Esophagus muscularis mucosa (tissue), 4 donors: ENCODE results near the gene LY9. TPM values are rescaled to one million over a fixed set of nuclear protein-coding genes. Genes with fewer than 3 reads are reported as not detected.
A peak's percentile ranks its signal among the peaks of the same experiment; 100 is the strongest.

Experiments
- DNase-seq: peaks from one replicate; pipeline ENCODE4 v3.0.0-alpha.2; 2017; ENCODE audit errors: extremely low spot score
- H3K27ac ChIP-seq, 4 donors: fragments of 200-600 bp; sonication (generic); replicated peaks in 1 of 4; 1 replicate in 3 of 4; 2 replicates in 1 of 4; pipeline ENCODE4 v1.5.1; 2016 to 2019; ENCODE audit warnings: mild to moderate bottlenecking in 1 of 4
- H3K27me3 ChIP-seq, 4 donors: fragments of 200-600 bp; sonication (generic); one replicate each; pipeline versions ENCODE4 v1.5.1 to v1.6.0; 2016 to 2019
- H3K36me3 ChIP-seq, 4 donors: fragments of 200-600 bp; sonication (generic); one replicate each; pipeline ENCODE4 v1.5.1; 2016 to 2019
- H3K4me1 ChIP-seq, 4 donors: fragments of 200-600 bp; sonication (generic); one replicate each; pipeline ENCODE4 v1.5.1; 2016 to 2019
- H3K4me3 ChIP-seq, 4 donors: fragments of 200-600 bp; sonication (generic); 1 replicate in 2 of 4; 2 replicates in 2 of 4; pipeline ENCODE4 v1.5.1; 2016 to 2019; ENCODE audit warnings: mild to moderate bottlenecking in 4 of 4, moderate library complexity in 1 of 4
- H3K9me3 ChIP-seq, 4 donors: fragments of 200-600 bp; sonication (generic); 1 replicate in 3 of 4; 2 replicates in 1 of 4; pipeline ENCODE4 v1.5.1; 2016 to 2019
- EP300 ChIP-seq: sonication (generic); formaldehyde crosslinking; IDR thresholded peaks from one replicate; pipeline ENCODE4 v1.6.1; 2017; ENCODE audit warnings: antibody characterized with exemption
- POLR2A ChIP-seq: fragments of 450-650 bp; IDR thresholded peaks from one replicate; pipeline ENCODE4 v1.6.1; 2017; ENCODE audit warnings: antibody characterized with exemption, moderate library complexity, mild to moderate bottlenecking, low read depth
- POLR2AphosphoS5 ChIP-seq, 2 donors: sonication (generic); formaldehyde crosslinking; IDR thresholded peaks; one replicate each; pipeline ENCODE4 v1.6.1; 2017; ENCODE audit warnings: antibody characterized with exemption in 2 of 2
- WGBS: methylation state at CpG from one replicate; pipeline ENCODE4 v1.1.5; 2018; 5-methylcytosine and 5-hydroxymethylcytosine counted together
- intact Hi-C: fragments of 100-400 bp; cut with DNase I; formaldehyde crosslinking; loops from one replicate; pipeline ENCODE4 v1.15.1; 2023
- total RNA-seq, 4 donors: library from RNA; depleted of rRNA; stranded (reverse); fragments of >200 nt; gene quantifications; one replicate each; pipeline versions ENCODE4 v1.1.0 to v1.2.1, GENCODE V29; 2016
- TF ChIP-seq, protein P1 (sequence below), 3 experiments: fragments of 200-600 bp in 2 of 3; fragments of 450-650 bp in 1 of 3; sonication (generic) in 2 of 3; IDR thresholded peaks; one replicate each; pipeline ENCODE4 v1.5.1; 2017 to 2019; ENCODE audit warnings: antibody characterized with exemption in 3 of 3, mild to moderate bottlenecking in 2 of 3, moderate library complexity in 1 of 3

Gene LY9
- total RNA-seq, 4 donors from 2014 or later = 0.26 to 0.66 TPM; not detected in 2

DNA sequence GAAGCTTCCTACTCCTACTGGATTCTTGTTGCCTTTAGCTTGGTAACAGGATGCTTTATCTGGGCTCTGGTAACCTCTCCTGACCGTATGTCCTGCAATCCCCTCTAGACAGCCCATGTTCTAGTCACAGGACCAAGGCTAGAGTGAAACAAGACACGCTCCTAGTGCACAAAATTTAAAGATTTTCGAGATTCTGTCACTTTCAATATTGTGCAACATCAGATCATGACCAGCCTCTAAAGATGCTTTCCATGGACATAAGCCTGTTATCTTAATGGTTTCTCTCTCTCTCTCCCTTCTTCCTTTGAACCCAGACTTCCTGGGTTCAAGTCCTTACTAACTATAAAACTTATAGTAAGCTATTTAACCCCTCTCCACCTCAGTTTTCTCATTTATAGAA is 1.6 kb upstream of the LY9 start:
- H3K36me3 ChIP-seq = no peaks in the 10 kb centered on the region
- DNase-seq = no peak
- no peak overlapping the region for H3K27ac ChIP-seq
- H3K9me3 ChIP-seq = peaks cover 0 to 4% (median 0%) of the 10 kb centered on the region in 4 donors
- no peaks in the 10 kb centered on the region for H3K4me1 ChIP-seq
- no peak overlapping the region for H3K4me3 ChIP-seq
- H3K27me3 ChIP-seq = no peaks in the 10 kb centered on the region
- intact Hi-C loops = no loop called here
- 42% methylated on average over 3 of the region's 3 CpGs for WGBS
- TF ChIP-seq, protein P1, sequence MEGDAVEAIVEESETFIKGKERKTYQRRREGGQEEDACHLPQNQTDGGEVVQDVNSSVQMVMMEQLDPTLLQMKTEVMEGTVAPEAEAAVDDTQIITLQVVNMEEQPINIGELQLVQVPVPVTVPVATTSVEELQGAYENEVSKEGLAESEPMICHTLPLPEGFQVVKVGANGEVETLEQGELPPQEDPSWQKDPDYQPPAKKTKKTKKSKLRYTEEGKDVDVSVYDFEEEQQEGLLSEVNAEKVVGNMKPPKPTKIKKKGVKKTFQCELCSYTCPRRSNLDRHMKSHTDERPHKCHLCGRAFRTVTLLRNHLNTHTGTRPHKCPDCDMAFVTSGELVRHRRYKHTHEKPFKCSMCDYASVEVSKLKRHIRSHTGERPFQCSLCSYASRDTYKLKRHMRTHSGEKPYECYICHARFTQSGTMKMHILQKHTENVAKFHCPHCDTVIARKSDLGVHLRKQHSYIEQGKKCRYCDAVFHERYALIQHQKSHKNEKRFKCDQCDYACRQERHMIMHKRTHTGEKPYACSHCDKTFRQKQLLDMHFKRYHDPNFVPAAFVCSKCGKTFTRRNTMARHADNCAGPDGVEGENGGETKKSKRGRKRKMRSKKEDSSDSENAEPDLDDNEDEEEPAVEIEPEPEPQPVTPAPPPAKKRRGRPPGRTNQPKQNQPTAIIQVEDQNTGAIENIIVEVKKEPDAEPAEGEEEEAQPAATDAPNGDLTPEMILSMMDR (IDR thresholded peaks at IDR 0.05) = no peak
- TF ChIP-seq POLR2AphosphoS5 (IDR thresholded peaks at IDR 0.05) (no peak), POLR2A (no peak), EP300 (no peak)

DNA sequence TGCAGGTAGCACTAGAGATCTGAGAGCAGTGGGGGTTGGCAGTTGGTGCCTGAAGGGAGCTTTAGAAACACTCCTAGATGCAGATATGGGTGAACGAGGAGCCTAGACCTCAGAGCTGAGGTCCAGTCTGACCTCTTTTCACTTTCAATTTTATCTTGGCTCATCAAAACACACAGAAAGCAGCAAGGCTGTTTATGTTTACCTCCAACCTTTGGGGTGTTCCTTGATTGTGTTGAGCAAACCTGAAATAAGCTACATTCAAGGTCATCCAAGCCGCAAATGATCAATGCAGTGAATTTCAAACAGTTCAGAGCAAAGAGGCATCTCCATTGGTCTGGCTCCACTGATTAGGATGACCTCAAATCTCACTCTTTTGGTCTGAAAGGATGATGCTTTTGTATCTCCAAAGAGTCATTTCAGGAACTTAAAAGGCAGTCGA is 1.3 kb downstream of the LY9 start:
- Histone ChIP-seq H3K4me3 (no peak overlapping the region), H3K27me3 (peaks cover 0 to 3% (median 0%) of the 10 kb centered on the region in 4 donors), H3K4me1 (no peaks in the 10 kb centered on the region), H3K36me3 (no peaks in the 10 kb centered on the region), H3K9me3 (peaks cover 0 to 10% (median 0%) of the 10 kb centered on the region in 4 donors), H3K27ac (no peak overlapping the region)
- TF ChIP-seq EP300 (no peak), POLR2A (no peak), POLR2AphosphoS5 (IDR thresholded peaks at IDR 0.05) (no peak)
- TF ChIP-seq, protein P1 (IDR thresholded peaks at IDR 0.05) = no peak
- intact Hi-C loops = no loop called here
- DNase-seq = no peak
- WGBS = 61% methylated on average over 3 of the region's 3 CpGs

DNA sequence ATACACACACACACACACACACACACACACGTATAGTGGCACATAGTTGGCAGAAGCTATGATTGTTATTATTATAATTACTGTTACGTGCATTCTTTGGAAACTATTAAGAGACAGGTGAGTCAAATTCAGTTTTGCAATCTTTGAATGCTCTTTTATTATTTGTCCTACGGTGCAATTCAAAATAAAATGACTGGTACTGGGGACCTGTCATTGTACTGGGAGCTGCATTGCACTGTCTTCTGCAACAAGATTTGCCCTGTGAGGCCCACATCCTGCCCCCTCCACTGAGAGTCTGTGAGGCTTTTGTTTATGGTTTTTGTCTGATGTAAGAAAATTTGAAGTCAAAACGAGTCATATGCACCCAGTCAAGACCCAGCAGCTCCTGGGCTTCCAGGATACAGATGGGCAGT is 1.9 kb downstream of the LY9 start:
- no peaks in the 10 kb centered on the region for H3K36me3 ChIP-seq
- H3K27ac ChIP-seq = no peak overlapping the region
- TF ChIP-seq POLR2AphosphoS5 (IDR thresholded peaks at IDR 0.05) (no peak), EP300 (no peak), POLR2A (no peak)
- TF ChIP-seq, protein P1 (IDR thresholded peaks at IDR 0.05) = no peak
- peak; percentile 81 for DNase-seq
- peaks cover 0 to 10% (median 0%) of the 10 kb centered on the region in 4 donors for H3K9me3 ChIP-seq
- 38% methylated on average over 4 of the region's 4 CpGs for WGBS
- no peaks in the 10 kb centered on the region for H3K4me1 ChIP-seq
- no peak overlapping the region for H3K4me3 ChIP-seq
- peaks cover 0 to 3% (median 0%) of the 10 kb centered on the region in 4 donors for H3K27me3 ChIP-seq
- intact Hi-C loops = no loop called here

DNA sequence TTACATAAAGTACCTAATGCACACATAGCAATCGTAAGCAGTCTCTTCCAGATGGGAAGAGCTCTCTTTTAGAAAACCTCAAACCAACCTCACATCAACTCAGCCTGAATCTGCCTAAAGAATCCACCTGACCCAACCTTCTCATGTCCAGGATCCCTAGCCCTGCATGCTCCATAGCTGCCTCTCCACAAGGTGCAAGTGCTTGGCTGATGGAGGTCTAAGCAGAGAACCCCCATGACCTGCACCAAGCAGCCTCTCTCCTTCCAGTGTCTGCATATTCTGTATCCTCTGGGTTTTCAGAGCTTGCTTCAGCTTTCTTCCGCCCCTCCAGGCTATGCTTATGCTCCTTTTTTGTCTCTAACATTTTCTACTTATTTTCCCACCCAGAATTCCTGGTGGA is 2.5 kb downstream of the LY9 start:
- Histone ChIP-seq H3K36me3 (no peaks in the 10 kb centered on the region), H3K27me3 (peaks cover 0 to 3% (median 0%) of the 10 kb centered on the region in 4 donors), H3K9me3 (peaks cover 0 to 10% (median 0%) of the 10 kb centered on the region in 4 donors), H3K27ac (no peak overlapping the region), H3K4me1 (no peaks in the 10 kb centered on the region), H3K4me3 (no peak overlapping the region)
- DNase-seq = peak; percentile 64
- TF ChIP-seq EP300 = no peak
- TF ChIP-seq POLR2A = no peak
- no peak for TF ChIP-seq POLR2AphosphoS5 (IDR thresholded peaks at IDR 0.05)
- TF ChIP-seq, protein P1 (IDR thresholded peaks at IDR 0.05) = no peak
- intact Hi-C loops = no loop called here
- WGBS = 85% methylated on average over 2 of the region's 2 CpGs

DNA sequence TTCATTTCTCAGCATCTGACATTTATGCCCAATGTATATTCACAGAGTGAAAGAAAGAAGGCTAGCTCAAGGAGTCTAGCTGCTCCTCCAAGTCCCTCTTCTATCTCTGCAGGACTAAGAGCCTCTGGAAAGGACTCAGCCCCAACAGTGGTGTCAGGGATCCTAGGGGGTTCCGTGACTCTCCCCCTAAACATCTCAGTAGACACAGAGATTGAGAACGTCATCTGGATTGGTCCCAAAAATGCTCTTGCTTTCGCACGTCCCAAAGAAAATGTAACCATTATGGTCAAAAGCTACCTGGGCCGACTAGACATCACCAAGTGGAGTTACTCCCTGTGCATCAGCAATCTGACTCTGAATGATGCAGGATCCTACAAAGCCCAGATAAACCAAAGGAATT is 3.7 kb downstream of the LY9 start:
- intact Hi-C loops = no loop called here
- Histone ChIP-seq H3K4me1 (no peaks in the 10 kb centered on the region), H3K9me3 (peaks cover 0 to 10% (median 0%) of the 10 kb centered on the region in 4 donors), H3K27me3 (peaks cover 0 to 3% (median 0%) of the 10 kb centered on the region in 4 donors), H3K27ac (no peak overlapping the region), H3K36me3 (no peaks in the 10 kb centered on the region), H3K4me3 (no peak overlapping the region)
- peak; percentile 77 for DNase-seq
- TF ChIP-seq POLR2A (no peak), POLR2AphosphoS5 (IDR thresholded peaks at IDR 0.05) (no peak), EP300 (no peak)
- TF ChIP-seq, protein P1 (IDR thresholded peaks at IDR 0.05) = no peak
- 89% methylated on average over 5 of the region's 5 CpGs for WGBS
